Transverse colon (tissue), 4 donors: Measurements from ENCODE around the gene EYS. TPM values are rescaled to one million over a fixed set of nuclear protein-coding genes. Genes with fewer than 3 reads are reported as not detected.

Experiments used
- DNase-seq: peaks from one replicate; pipeline ENCODE4 v3.0.0-alpha.2; 2019
- H3K27ac ChIP-seq, 4 donors: fragments of 200-600 bp; sonication (generic); 2 replicates each; pipeline ENCODE4 v1.5.1; 2016 to 2018; ENCODE audit warnings: inconsistent platforms in 4 of 4
- H3K27me3 ChIP-seq: fragments of 200-600 bp; sonication (generic); 2 replicates; pipeline ENCODE4 v1.5.1; 2017; ENCODE audit warnings: inconsistent platforms
- H3K36me3 ChIP-seq, 4 donors: fragments of 200-600 bp; sonication (generic); 2 replicates each; pipeline ENCODE4 v1.5.1; 2017 to 2019; ENCODE audit warnings: inconsistent platforms in 4 of 4
- H3K4me1 ChIP-seq, 4 donors: fragments of 200-600 bp; sonication (generic); 2 replicates each; pipeline ENCODE4 v1.5.1; 2017 to 2020; ENCODE audit warnings: inconsistent platforms in 4 of 4
- H3K4me3 ChIP-seq, 4 donors: fragments of 200-600 bp; sonication (generic); 1 replicate in 1 of 4; 2 replicates in 3 of 4; pipeline versions ENCODE4 v1.5.1 to v1.6.1; 2017 to 2019; ENCODE audit warnings: inconsistent platforms in 4 of 4
- H3K9me3 ChIP-seq, 2 donors: fragments of 200-600 bp; sonication (generic); 2 replicates each; pipeline ENCODE4 v1.5.1; 2017 to 2019; ENCODE audit warnings: inconsistent platforms in 2 of 2
- CTCF ChIP-seq, 5 experiments: fragments of 200-600 bp in 3 of 5; fragments of 450-650 bp in 2 of 5; sonication (generic) in 3 of 5; IDR thresholded peaks; 1 replicate in 2 of 5; 2 replicates in 3 of 5; pipeline ENCODE4 v1.5.1; 2016 to 2017; ENCODE audit warnings: antibody characterized with exemption in 5 of 5, inconsistent platforms in 3 of 5, mild to moderate bottlenecking in 2 of 5, moderate library complexity in 1 of 5
- EP300 ChIP-seq: sonication (generic); formaldehyde crosslinking; IDR thresholded peaks from one replicate; pipeline ENCODE4 v1.6.1; 2017; ENCODE audit warnings: antibody characterized with exemption, low read depth
- POLR2A ChIP-seq: fragments of 450-650 bp; IDR thresholded peaks from one replicate; pipeline ENCODE4 v1.6.1; 2016; ENCODE audit warnings: antibody characterized with exemption, mild to moderate bottlenecking, moderate library complexity
- POLR2AphosphoS5 ChIP-seq, 3 donors: sonication (generic); formaldehyde crosslinking; IDR thresholded peaks; one replicate each; pipeline ENCODE4 v1.6.1; 2016; ENCODE audit warnings: antibody characterized with exemption in 3 of 3
- WGBS, 2 donors: methylation state at CpG; one replicate each; pipeline ENCODE4 v1.1.5; 2018; ENCODE audit warnings: low coverage in 1 of 2; 5-methylcytosine and 5-hydroxymethylcytosine counted together
- in situ Hi-C, 4 donors: fragments of 200-750 bp; cut with MboI; loops; one replicate each; pipeline versions ENCODE4 v1.15.0 to v1.15.1; 2017; ENCODE audit warnings: low sequenced_read_pairs in 3 of 4, low pct_ligation_motif_present in 1 of 4, low pct_unique_long_range_greater_than_20kb in 1 of 4
- intact Hi-C: fragments of 100-400 bp; cut with DNase I; formaldehyde crosslinking; loops from one replicate; pipeline ENCODE4 v1.15.1; 2023; ENCODE audit warnings: low total_unique reads
- total RNA-seq, 4 donors: library from RNA; depleted of rRNA; stranded (reverse); fragments of >200 nt; gene quantifications; one replicate each; pipeline ENCODE4 v1.1.0, GENCODE V29; 2016

EYS gene
- total RNA-seq, 4 donors from 2014 or later = 0.41 TPM; not detected in 3

- in situ Hi-C loops (no loop called here), intact Hi-C loops (no loop called here)
- 63 to 67% methylated on average over 2 of the region's 2 CpGs for WGBS, 2 donors
- Histone ChIP-seq H3K27me3 (no peaks in the 10 kb centered on the region), H3K9me3 (no peaks in the 10 kb centered on the region), H3K4me3 (no peak overlapping the region), H3K4me1 (no peaks in the 10 kb centered on the region), H3K36me3 (no peaks in the 10 kb centered on the region), H3K27ac (no peak overlapping the region)
- no peak for DNase-seq
- TF ChIP-seq EP300 (no peak), POLR2AphosphoS5 (IDR thresholded peaks at IDR 0.05) (no peak), CTCF (IDR thresholded peaks at IDR 0.05) (no peak), POLR2A (no peak)
Observed at GRCh38 chr6:65182681-65183080, 524.3 kb downstream of the EYS start.

GRCh38 chr6:65170273-65170672 lies 536.8 kb downstream of the EYS start:
- TF ChIP-seq CTCF (IDR thresholded peaks at IDR 0.05) (no peak), EP300 (no peak), POLR2A (no peak), POLR2AphosphoS5 (IDR thresholded peaks at IDR 0.05) (no peak)
- Histone ChIP-seq H3K9me3 (no peaks in the 10 kb centered on the region), H3K36me3 (no peaks in the 10 kb centered on the region), H3K4me1 (no peaks in the 10 kb centered on the region), H3K27ac (no peak overlapping the region), H3K27me3 (no peaks in the 10 kb centered on the region), H3K4me3 (no peak overlapping the region)
- DNase-seq = no peak
- in situ Hi-C loops (no loop called here), intact Hi-C loops (no loop called here)
- 18 to 42% methylated on average over 2 of the region's 2 CpGs for WGBS, 2 donors

- in situ Hi-C loops = no loop called here
- TF ChIP-seq POLR2A = no peak
- TF ChIP-seq POLR2AphosphoS5 (IDR thresholded peaks at IDR 0.05) = no peak
- TF ChIP-seq CTCF (IDR thresholded peaks at IDR 0.05) = no peak
- TF ChIP-seq EP300 = no peak
- Histone ChIP-seq H3K4me3 (no peak overlapping the region), H3K27ac (no peak overlapping the region), H3K4me1 (no peaks in the 10 kb centered on the region), H3K36me3 (no peaks in the 10 kb centered on the region), H3K9me3 (no peaks in the 10 kb centered on the region), H3K27me3 (no peaks in the 10 kb centered on the region)
- DNase-seq = no peak
- intact Hi-C loops = no loop called here
- WGBS, 2 donors = 0 to 2% methylated on average over 1 of the region's 1 CpG
Observed at GRCh38 chr6:65161661-65162060, 545.4 kb downstream of the EYS start.

- TF ChIP-seq EP300 (no peak), POLR2AphosphoS5 (IDR thresholded peaks at IDR 0.05) (no peak)
- Histone ChIP-seq H3K36me3 (no peaks in the 10 kb centered on the region), H3K27ac (no peak overlapping the region), H3K9me3 (no peaks in the 10 kb centered on the region), H3K4me3 (no peak overlapping the region), H3K27me3 (no peaks in the 10 kb centered on the region), H3K4me1 (no peaks in the 10 kb centered on the region)
- WGBS, 2 donors = 27 to 29% methylated on average over 3 of the region's 3 CpGs
- in situ Hi-C loops (no loop called here), intact Hi-C loops (no loop called here)
- no peak for DNase-seq
Observed at GRCh38 chr6:65157025-65157424, 550.0 kb downstream of the EYS start.

- intact Hi-C loops (no loop called here), in situ Hi-C loops (no loop called here)
- Histone ChIP-seq H3K9me3 (no peaks in the 10 kb centered on the region), H3K4me3 (no peak overlapping the region), H3K27me3 (no peaks in the 10 kb centered on the region), H3K27ac (no peak overlapping the region), H3K36me3 (no peaks in the 10 kb centered on the region), H3K4me1 (no peaks in the 10 kb centered on the region)
- WGBS, 2 donors = 71 to 80% methylated on average over 1 of the region's 1 CpG
- no peak for DNase-seq
- TF ChIP-seq POLR2A (no peak), POLR2AphosphoS5 (IDR thresholded peaks at IDR 0.05) (no peak), EP300 (no peak), CTCF (IDR thresholded peaks at IDR 0.05) (no peak)
Observed at GRCh38 chr6:65155083-65155482, 551.9 kb downstream of the EYS start.
